Activated CD4-positive, alpha-beta T cell treated with anti-CD3 and anti-CD28 coated beads for 36 hours (primary cell): ENCODE data around the gene LCA5. TPM values are rescaled to one million over a fixed set of nuclear protein-coding genes. Genes with fewer than 3 reads are reported as not detected.
"Not testable (repeated sequence)": the region's sequence is repeated elsewhere in the genome, so short reads cannot be mapped to it uniquely, and the experiment has no call there.

Experiments used
- ATAC-seq: fragments of 200-7000 bp; cut with Tn5 transposase; one replicate; pipeline ENCODE4 v1.10.0; 2021; ENCODE audit warnings: mild to moderate bottlenecking, moderate library complexity
- CTCF ChIA-PET: fragments of 350-600 bp; sonication (Branson Sonifier 250); formaldehyde crosslinking; loops from one replicate; lab custom pipeline; 2021; ENCODE audit warnings: antibody characterized with exemption; lab: Charles Lee
- POLR2A ChIA-PET: fragments of 350-600 bp; sonication (Branson Sonifier 250); formaldehyde crosslinking; loops from one replicate; lab custom pipeline; 2021; ENCODE audit warnings: antibody characterized with exemption, inconsistent platforms; lab: Charles Lee
- DNase-seq: peaks from one replicate; pipeline ENCODE4 v3.0.0-alpha.2; 2020
- H3K27ac Mint-ChIP-seq: one replicate; pipeline ENCODE4 v1.8.0; 2021; ENCODE audit warnings: mixed read lengths
- H3K27me3 Mint-ChIP-seq: one replicate; pipeline ENCODE4 v1.8.0; 2021; ENCODE audit warnings: mixed read lengths
- H3K36me3 Mint-ChIP-seq: one replicate; pipeline ENCODE4 v1.8.0; 2021; ENCODE audit warnings: low read depth, mixed read lengths
- H3K4me1 Mint-ChIP-seq: one replicate; pipeline ENCODE4 v1.8.0; 2021; ENCODE audit warnings: mixed read lengths
- H3K4me3 Mint-ChIP-seq: one replicate; pipeline ENCODE4 v1.8.0; 2021; ENCODE audit warnings: mild to moderate bottlenecking, moderate library complexity, mixed read lengths
- H3K9me3 Mint-ChIP-seq: one replicate; pipeline ENCODE4 v1.8.0; 2021; ENCODE audit warnings: low read depth, mixed read lengths
- intact Hi-C, 2 experiments: fragments of 100-400 bp; cut with DNase I in 1 of 2; cut with micrococcal nuclease in 1 of 2; formaldehyde crosslinking; loops; one replicate each; pipeline versions ENCODE4 v1.14.2 to v1.15.1; 2022 to 2024; cut with DNase I, micrococcal nuclease
- total RNA-seq, 2 experiments: library from RNA; stranded (reverse); gene quantifications; one replicate each; pipeline ENCODE4 v1.2.3, GENCODE V29; 2021

The LCA5 gene
- total RNA-seq, 2 experiments from 2014 or later = 0.25 to 0.32 TPM

GRCh38 chr6:79465381-79465780 is 71.8 kb downstream of the LCA5 start:
- Mint-ChIP-seq H3K9me3 (no peaks in the 10 kb centered on the region), H3K27me3 (peaks cover 10% of the 10 kb centered on the region), H3K36me3 (no peaks in the 10 kb centered on the region), H3K27ac (no peak overlapping the region), H3K4me1 (no peaks in the 10 kb centered on the region), H3K4me3 (no peak overlapping the region)
- ChIA-PET POLR2A (no interaction called here), CTCF (interaction anchor here (0.9 kb wide), 1 partner anchor 12 kb away, joined by 4 read pairs; no protein-coding TSS in a partner anchor)
- DNase-seq (no peak), ATAC-seq (no peak)
- intact Hi-C loops = loop anchor here in 1 of 2 experiments (5.0 kb wide), 1 partner anchor 388 kb away; the partner anchor contains the start of gene PHIP

DNA sequence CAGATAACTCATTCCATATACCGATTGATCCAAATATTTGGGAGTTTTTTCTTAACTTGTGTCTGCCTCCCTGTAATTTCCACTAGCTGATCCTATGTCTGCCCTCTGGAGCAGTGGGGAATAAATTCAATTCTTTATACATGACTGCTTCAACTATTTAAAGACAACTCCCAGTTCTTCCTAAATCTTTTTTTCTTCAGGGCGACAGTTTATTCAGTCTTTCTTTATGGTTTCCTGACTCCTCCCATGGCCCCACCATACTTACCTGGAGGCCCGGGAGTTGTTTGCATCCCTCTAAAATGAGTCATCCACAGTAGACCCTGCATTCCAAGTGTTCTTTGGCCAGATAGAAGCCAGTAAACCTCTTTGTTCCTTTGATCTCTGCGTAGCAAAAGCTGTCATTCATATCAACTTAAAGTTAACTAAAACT is 73.6 kb downstream of the LCA5 start:
- ChIA-PET POLR2A (no interaction called here), CTCF (interaction anchor here (0.7 kb wide), 1 partner anchor 19 kb away, joined by 3 read pairs; no protein-coding TSS in a partner anchor)
- ATAC-seq = no peak
- Mint-ChIP-seq H3K36me3 (no peaks in the 10 kb centered on the region), H3K9me3 (no peaks in the 10 kb centered on the region), H3K27me3 (peaks cover 4% of the 10 kb centered on the region), H3K4me3 (no peak overlapping the region), H3K27ac (no peak overlapping the region), H3K4me1 (no peaks in the 10 kb centered on the region)
- intact Hi-C loops = no loop called here
- DNase-seq = no peak

GRCh38 chr6:79461205-79461604 is 76.0 kb downstream of the LCA5 start:
- ChIA-PET CTCF (no interaction called here), POLR2A (no interaction called here)
- no peak for ATAC-seq
- H3K27me3 Mint-ChIP-seq = no peaks in the 10 kb centered on the region
- intact Hi-C loops = no loop called here
- no peak for DNase-seq
- no peaks in the 10 kb centered on the region for H3K4me1 Mint-ChIP-seq
- H3K36me3 Mint-ChIP-seq = no peaks in the 10 kb centered on the region
- no peaks in the 10 kb centered on the region for H3K9me3 Mint-ChIP-seq
- no peak overlapping the region for H3K27ac Mint-ChIP-seq
- H3K4me3 Mint-ChIP-seq = no peak overlapping the region

- CTCF ChIA-PET = no interaction called here
- ATAC-seq = no peak
- no peak overlapping the region for H3K27ac Mint-ChIP-seq
- no peak overlapping the region for H3K4me3 Mint-ChIP-seq
- no peaks in the 10 kb centered on the region for H3K36me3 Mint-ChIP-seq
- no peak for DNase-seq
- no peaks in the 10 kb centered on the region for H3K9me3 Mint-ChIP-seq
- H3K4me1 Mint-ChIP-seq = peaks cover 3% of the 10 kb centered on the region
- intact Hi-C loops = no loop called here
- no peaks in the 10 kb centered on the region for H3K27me3 Mint-ChIP-seq
- POLR2A ChIA-PET = no interaction called here
Measured at GRCh38 chr6:79455446-79455845, 81.8 kb downstream of the LCA5 start.

- CTCF ChIA-PET = interaction anchor here (1.4 kb wide), 1 partner anchor 12 kb away, joined by 4 read pairs; no protein-coding TSS in a partner anchor
- H3K27me3 Mint-ChIP-seq = no peaks in the 10 kb centered on the region
- H3K36me3 Mint-ChIP-seq = no peaks in the 10 kb centered on the region
- no peak for DNase-seq
- no peak overlapping the region for H3K27ac Mint-ChIP-seq
- peak; percentile 60 for ATAC-seq
- no peaks in the 10 kb centered on the region for H3K9me3 Mint-ChIP-seq
- peaks cover 3% of the 10 kb centered on the region for H3K4me1 Mint-ChIP-seq
- no peak overlapping the region for H3K4me3 Mint-ChIP-seq
- POLR2A ChIA-PET = no interaction called here
- intact Hi-C loops = no loop called here
Measured at GRCh38 chr6:79453558-79454042, 83.6 kb downstream of the LCA5 start.

DNA sequence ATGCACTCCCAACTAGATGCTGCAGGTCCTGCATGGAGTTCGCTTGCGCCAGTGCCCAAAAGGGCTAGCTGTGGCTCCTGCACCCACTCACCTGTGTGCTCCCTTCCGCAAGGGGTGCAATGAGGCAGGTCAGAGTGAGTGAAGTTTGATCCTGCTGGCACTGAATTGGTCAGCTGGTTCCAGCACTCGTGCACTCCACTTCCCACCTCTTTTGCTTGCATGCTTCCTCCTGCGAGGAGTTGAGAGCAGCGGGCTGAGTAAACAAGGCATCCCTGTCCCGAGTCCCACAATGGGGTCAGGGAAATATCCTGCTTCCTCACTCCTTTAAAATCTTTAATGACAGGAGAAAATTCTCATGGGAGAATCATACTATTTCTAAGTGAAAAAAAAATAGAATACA is 86.2 kb downstream of the LCA5 start:
- no peaks in the 10 kb centered on the region for H3K27me3 Mint-ChIP-seq

GRCh38 chr6:79446006-79446405 is 91.2 kb downstream of the LCA5 start:
- H3K4me3 Mint-ChIP-seq = no peak overlapping the region
- H3K36me3 Mint-ChIP-seq = no peaks in the 10 kb centered on the region
- peaks cover 2% of the 10 kb centered on the region for H3K27me3 Mint-ChIP-seq
- intact Hi-C loops = no loop called here
- no peaks in the 10 kb centered on the region for H3K4me1 Mint-ChIP-seq
- H3K9me3 Mint-ChIP-seq = peaks cover 3% of the 10 kb centered on the region
- CTCF ChIA-PET = no interaction called here
- DNase-seq = no peak
- ATAC-seq = no peak
- POLR2A ChIA-PET = no interaction called here
- H3K27ac Mint-ChIP-seq = no peak overlapping the region

More for the DNA sequence above, 86.2 kb downstream of the LCA5 start:
- DNase-seq (no peak), ATAC-seq (no peak)
- ChIA-PET CTCF (interaction anchor here (1.0 kb wide), 1 partner anchor 18 kb away, joined by 3 read pairs; no protein-coding TSS in a partner anchor), POLR2A (interaction anchor here (0.6 kb wide), 1 partner anchor 80 kb away, joined by 3 read pairs; no protein-coding TSS in a partner anchor)
- H3K4me1 Mint-ChIP-seq = peaks cover 3% of the 10 kb centered on the region
- intact Hi-C loops = no loop called here
- no peaks in the 10 kb centered on the region for H3K36me3 Mint-ChIP-seq
- no peak overlapping the region for H3K27ac Mint-ChIP-seq
- H3K4me3 Mint-ChIP-seq = no peak overlapping the region
- no peaks in the 10 kb centered on the region for H3K9me3 Mint-ChIP-seq

GRCh38 chr6:79443876-79444275 is 93.4 kb downstream of the LCA5 start:
- H3K36me3 Mint-ChIP-seq, POLR2A ChIA-PET, H3K4me3 Mint-ChIP-seq, H3K4me1 Mint-ChIP-seq, DNase-seq, intact Hi-C loops, H3K9me3 Mint-ChIP-seq, H3K27me3 Mint-ChIP-seq, CTCF ChIA-PET, H3K27ac Mint-ChIP-seq, ATAC-seq: not testable (repeated sequence)

DNA sequence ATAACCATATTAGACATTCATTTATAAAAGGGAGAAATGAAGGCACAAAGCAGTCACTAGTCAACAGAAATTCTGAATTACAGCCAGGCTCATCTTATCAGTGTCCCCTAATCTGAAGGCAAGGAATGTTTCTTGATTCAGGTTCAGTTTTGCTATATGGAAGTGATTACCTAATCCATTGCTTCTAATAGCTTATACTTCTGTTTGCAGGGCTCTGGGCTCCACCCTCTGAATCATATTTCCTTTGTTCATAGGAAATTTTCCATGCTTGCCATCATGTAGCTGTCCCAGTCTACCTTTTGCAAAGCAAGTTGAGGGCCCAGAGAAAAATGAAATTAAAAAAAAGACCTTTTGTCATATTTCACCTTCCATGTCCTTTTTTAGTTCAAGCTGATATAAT is 96.0 kb downstream of the LCA5 start:
- POLR2A ChIA-PET = no interaction called here

GRCh38 chr6:79440598-79440997 is 96.6 kb downstream of the LCA5 start:
- Mint-ChIP-seq H3K27me3 (peaks cover 2% of the 10 kb centered on the region), H3K36me3 (no peaks in the 10 kb centered on the region), H3K4me3 (no peak overlapping the region), H3K9me3 (peaks cover 3% of the 10 kb centered on the region), H3K27ac (no peak overlapping the region), H3K4me1 (no peaks in the 10 kb centered on the region)
- ChIA-PET POLR2A (no interaction called here), CTCF (no interaction called here)
- DNase-seq (no peak), ATAC-seq (no peak)
- intact Hi-C loops = no loop called here

More for the DNA sequence above, 96.0 kb downstream of the LCA5 start:
- no peaks in the 10 kb centered on the region for H3K4me1 Mint-ChIP-seq
- ATAC-seq = no peak
- H3K27ac Mint-ChIP-seq = no peak overlapping the region
- no peaks in the 10 kb centered on the region for H3K36me3 Mint-ChIP-seq
- H3K27me3 Mint-ChIP-seq = peaks cover 2% of the 10 kb centered on the region
- intact Hi-C loops = no loop called here
- no peak overlapping the region for H3K4me3 Mint-ChIP-seq
- peaks cover 3% of the 10 kb centered on the region for H3K9me3 Mint-ChIP-seq
- DNase-seq = no peak
- CTCF ChIA-PET = no interaction called here

DNA sequence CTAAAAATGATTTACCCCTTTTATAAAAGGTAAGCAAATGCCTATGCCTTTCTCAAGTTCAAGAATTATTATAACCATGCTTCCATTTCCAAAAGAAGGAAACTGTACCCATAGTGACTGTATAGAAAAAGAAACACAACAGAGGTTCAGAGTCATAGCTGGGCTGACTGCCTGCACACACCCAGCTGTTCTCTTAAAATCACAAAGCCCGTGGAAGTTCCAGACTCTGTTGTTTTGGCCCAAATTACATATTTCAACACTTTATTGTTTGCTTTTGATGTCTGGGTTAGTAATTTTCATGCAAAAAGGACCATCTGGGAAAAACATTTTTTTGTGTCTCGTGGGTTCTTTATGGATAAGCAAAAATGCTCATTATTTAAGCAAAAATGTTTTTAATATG is 99.2 kb downstream of the LCA5 start:
- Mint-ChIP-seq H3K27me3 (no peaks in the 10 kb centered on the region), H3K36me3 (no peaks in the 10 kb centered on the region), H3K4me1 (no peaks in the 10 kb centered on the region), H3K27ac (no peak overlapping the region), H3K9me3 (no peaks in the 10 kb centered on the region), H3K4me3 (no peak overlapping the region)
- DNase-seq (no peak), ATAC-seq (no peak)
- ChIA-PET POLR2A (no interaction called here), CTCF (no interaction called here)
- intact Hi-C loops = no loop called here

DNA sequence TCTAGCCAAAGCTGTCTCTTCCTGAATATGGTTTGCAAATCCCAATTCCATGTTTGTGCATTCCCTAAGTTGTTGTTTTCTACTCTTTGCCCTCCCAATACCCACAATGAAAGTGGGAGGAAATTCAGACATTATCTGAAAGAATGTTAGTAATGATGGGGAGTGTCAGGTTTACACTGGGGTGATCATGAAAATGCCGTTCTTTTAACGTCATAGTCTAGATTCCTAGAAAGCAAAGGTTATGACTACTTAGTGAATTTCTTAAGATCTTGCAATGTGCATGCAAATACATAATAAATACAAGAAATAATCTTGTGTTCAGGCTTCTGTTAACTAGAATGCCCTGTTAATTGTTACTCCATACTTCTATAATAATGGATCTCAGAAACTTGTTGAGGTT is 101.0 kb downstream of the LCA5 start:
- Mint-ChIP-seq H3K9me3 (no peaks in the 10 kb centered on the region), H3K27ac (no peak overlapping the region), H3K4me3 (no peak overlapping the region), H3K36me3 (no peaks in the 10 kb centered on the region), H3K4me1 (no peaks in the 10 kb centered on the region), H3K27me3 (no peaks in the 10 kb centered on the region)
- intact Hi-C loops = no loop called here
- POLR2A ChIA-PET = no interaction called here
- DNase-seq = no peak
- no peak for ATAC-seq
- CTCF ChIA-PET = no interaction called here
